ENCODE data around the gene TRAF4. TPM values are rescaled to one million over a fixed set of nuclear protein-coding genes. Genes with fewer than 3 reads are reported as not detected.

Gene TRAF4
- total and polyA plus RNA-seq, 9 of the 15 experiments (the other 6 are each of a cell fraction or from before 2014, with no cell fraction given): 2.4 to 147 (median 72.4) TPM

- no peak for TF ChIP-seq AFF4 (CRISPR knock-in tag; IDR thresholded peaks at IDR 0.05)
- TF ChIP-seq ZNF384 (IDR thresholded peaks at IDR 0.05; ENCODE audit: low read depth, low read length): no peak
- TF ChIP-seq ZNF316 (IDR thresholded peaks at IDR 0.05): peak; percentile 97
- TF ChIP-seq DIDO1 (tag; IDR thresholded peaks at IDR 0.05; ENCODE audit: low read depth): no peak
- TF ChIP-seq ILF3 (IDR thresholded peaks at IDR 0.05; ENCODE audit: borderline replicate concordance): no peak
- TF ChIP-seq ZNF830 (CRISPR knock-in tag; IDR thresholded peaks at IDR 0.05): no peak
- no peak for TF ChIP-seq IRF1 (CRISPR knock-in tag; IDR thresholded peaks at IDR 0.05; ENCODE audit: borderline replicate concordance)
- TF ChIP-seq CHD1 (IDR thresholded peaks at IDR 0.05; ENCODE audit: low read length): no peak
- TF ChIP-seq ATF4 (CRISPR knock-in tag; IDR thresholded peaks at IDR 0.05): no peak
- 0 out of 2 replicates have a peak, but pooled peaks have one; percentile 54 for TF ChIP-seq ZNF444 (CRISPR knock-in tag; IDR thresholded peaks at IDR 0.05)
- 0 out of 4 replicates have a peak, but pooled peaks of 1 of the 2 experiments have one; percentile 22 for TF ChIP-seq ZMIZ1 (IDR thresholded peaks at IDR 0.05; ENCODE audit: low read depth in 2 of 2, low read length in 2 of 2)
- TF ChIP-seq KDM4B (IDR thresholded peaks at IDR 0.05; ENCODE audit: borderline replicate concordance in 2 of 2, low read depth in 1 of 2): no peak
- TF ChIP-seq ZBTB5 (IDR thresholded peaks at IDR 0.05): no peak
- TF ChIP-seq NFE2L1 (tag; IDR thresholded peaks at IDR 0.05; ENCODE audit: borderline replicate concordance, low read depth): no peak
- TF ChIP-seq ZNF23 (CRISPR knock-in tag; IDR thresholded peaks at IDR 0.05): no peak
- TF ChIP-seq RBM39 (optimal IDR thresholded peaks at IDR 0.05; ENCODE audit: low read depth, low read length): no peak
Measured at GRCh38 chr17:28735242-28735722, 8.5 kb upstream of the TRAF4 start (continued).

All from K562 (cell line).